HG03095 (cell line): ENCODE results near the gene FIGN.

ENCODE experiments used
- ATAC-seq: cut with Tn5 transposase; IDR thresholded peaks from one replicate; pipeline ENCODE4 v1.9.1; 2021; ENCODE audit warnings: moderate library complexity; ENCODE audit not compliant: unreplicated experiment

Gene FIGN

DNA sequence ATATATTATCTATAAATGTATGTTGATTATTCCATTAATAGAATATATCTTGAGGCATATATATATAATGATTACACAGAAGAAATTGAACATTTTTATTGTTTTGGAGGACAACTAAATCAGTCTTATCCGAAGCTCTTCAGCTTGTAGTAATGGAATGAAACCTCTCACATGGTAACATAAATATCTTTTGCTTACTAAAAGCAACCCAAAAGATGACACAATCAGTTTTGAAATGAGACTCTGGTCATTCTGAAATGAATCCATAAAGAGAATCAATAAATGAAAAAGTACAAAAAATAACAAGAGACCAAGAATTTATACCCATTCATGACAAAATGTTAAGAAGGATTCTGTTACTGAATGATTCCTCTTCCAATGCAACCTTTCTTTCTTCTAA is 110.2 kb downstream of the FIGN start:
- peak; percentile 53 for ATAC-seq

DNA sequence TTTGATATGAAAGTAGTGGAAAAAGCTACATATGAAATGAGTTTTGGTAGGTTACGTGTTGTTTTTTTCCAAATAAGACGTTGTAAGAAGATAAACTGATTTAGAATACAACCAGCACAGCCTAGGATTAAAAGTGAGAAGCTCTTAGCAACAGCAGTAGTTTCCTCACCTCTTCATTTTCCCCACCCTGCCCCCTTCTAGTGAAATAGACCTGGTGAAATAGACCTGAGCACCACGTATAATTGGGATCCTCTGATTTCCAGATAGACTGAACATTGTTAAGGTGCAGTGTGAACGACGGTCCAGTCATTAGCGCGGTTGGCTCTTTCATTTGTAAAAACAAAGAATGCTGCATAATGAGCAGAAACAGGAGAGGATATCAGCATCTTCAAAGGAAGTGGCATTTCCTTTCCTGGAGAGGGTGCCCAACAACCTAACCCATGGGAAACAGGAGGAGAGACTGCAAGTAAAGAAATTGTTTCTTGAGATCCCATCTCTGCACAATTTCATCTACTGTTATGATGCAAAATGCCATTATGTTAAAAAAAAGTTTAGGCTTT is 114.3 kb downstream of the FIGN start:
- no peak for ATAC-seq

DNA sequence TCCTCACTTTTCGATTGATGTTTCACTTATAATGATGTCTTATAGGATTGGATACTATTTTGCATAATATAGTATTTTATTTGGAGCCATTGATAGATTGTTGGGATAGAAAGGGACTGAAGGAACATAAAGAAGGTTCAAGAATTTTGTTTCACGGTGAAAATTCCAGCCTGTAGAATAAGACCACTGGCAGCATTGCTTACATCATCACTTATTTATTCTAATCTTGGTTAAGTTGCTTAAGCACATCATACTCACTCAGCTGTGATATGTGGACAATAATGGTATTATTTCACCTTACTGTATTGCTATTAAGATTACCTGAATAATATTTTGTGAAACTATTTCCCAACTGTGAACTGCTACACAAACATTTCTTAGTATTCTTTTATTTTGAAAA is 118.3 kb downstream of the FIGN start:
- no peak for ATAC-seq

DNA sequence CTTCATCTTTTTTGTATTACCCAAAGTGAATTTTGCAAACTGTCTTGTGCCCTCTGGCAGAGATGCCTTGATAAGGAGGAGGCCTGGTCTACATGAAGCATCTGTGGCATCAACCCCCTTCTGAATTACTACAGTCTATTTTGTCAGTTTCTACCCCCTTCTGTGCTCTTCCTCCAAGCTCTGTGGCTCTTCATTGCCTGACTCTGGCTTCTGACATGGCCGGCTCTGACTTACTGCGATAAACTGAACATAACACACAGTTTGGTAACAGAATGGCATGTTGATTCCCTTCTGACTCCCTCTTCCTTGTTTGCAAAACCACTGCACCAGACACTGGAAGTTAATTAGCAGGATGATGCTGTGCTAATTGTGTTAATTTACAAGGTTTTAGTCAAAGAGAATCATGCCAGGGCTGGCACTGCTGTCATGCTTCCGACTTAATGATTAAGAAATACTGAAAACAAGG is 122.5 kb downstream of the FIGN start:
- no peak for ATAC-seq

DNA sequence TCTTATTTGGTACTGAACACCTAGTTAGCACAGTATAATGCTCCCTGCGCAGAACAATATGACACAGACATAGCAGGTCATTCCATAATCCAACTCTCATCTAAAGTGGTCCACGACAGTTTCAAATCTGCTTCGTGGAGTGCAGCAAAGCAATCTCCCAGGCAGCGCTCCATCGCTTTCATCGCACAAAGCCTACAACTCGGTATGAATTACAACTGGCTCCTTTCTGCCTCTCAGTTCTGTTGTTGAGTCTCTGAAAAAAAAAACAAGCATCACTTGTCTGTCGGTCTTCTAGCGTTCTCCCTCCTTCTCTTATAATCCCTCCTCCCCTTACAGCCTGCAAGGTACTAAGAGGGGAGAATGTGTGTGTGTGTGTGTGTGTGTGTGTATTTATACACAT is 123.5 kb downstream of the FIGN start:
- ATAC-seq, result no peak

DNA sequence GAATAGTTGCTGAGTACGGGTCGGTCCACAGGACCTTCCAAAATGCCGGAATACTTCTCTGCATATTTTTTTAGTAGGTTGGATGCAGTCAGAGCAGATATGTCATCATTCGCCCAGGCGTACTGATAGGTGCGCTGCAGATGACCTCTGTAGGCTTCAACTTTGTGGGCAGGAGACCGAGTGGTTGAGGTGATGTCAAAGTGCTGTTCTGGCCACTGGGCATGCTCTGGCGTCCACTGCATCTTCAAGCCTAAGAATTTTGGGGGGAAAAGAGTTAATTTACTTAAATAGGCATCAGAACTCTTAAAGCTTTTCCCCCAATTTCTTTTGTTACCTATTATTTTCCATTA is 124.3 kb downstream of the FIGN start:
- ATAC-seq, result no peak

DNA sequence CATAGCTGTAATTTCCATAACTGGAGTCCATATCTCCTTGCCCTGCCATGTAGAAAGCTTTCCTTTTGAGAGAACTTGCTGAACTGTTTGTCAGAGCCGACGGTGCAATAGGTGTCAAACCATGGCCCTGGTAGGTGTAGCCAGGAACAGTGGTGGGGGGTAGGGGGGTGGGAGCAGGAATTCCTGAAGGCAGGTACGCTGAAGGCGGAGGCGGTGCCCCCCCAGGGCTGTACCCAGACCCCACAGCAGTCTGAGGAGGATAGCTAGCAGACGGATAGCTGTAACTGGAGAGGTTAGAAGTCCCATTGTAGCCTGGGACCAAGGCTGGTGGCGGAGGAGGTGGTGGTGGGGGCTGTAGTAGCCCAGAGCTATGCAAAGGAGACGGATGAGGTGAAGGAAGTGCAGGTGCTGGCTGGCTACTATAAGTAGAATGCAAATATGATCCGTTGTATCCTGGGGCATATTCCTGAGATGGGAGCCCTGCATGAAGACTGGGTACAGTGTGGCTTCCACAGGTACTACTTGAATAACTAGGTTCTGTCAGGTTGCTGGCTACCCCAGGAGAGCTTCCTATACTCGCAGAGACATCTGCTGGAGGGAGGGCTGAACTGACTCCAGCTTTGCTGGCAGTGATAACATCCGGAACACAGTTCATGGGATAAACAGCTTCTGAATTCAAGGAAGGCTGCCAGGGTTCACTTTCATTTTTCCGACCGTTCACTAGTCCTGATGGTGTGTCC is 124.8 kb downstream of the FIGN start:
- ATAC-seq, result no peak

DNA sequence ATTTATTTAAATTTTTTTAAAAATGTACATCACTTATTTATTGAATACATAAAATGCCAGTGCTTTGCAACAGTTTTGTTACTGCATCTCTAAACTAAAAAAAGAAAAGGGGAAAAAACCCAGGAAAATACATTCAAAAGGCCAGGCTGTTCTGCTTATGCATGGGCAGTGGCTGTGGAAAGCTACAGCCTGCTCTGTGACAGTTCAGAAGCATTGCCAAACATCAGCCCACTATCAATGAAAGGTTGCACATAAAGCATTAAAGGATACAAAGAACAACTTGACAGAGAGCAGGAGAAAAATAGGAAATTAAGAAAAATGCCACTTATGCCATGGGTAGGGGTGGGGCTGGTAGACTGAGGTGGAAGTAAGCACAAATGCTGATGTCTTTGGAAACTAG is 128.2 kb downstream of the FIGN start:
- ATAC-seq, result no peak

DNA sequence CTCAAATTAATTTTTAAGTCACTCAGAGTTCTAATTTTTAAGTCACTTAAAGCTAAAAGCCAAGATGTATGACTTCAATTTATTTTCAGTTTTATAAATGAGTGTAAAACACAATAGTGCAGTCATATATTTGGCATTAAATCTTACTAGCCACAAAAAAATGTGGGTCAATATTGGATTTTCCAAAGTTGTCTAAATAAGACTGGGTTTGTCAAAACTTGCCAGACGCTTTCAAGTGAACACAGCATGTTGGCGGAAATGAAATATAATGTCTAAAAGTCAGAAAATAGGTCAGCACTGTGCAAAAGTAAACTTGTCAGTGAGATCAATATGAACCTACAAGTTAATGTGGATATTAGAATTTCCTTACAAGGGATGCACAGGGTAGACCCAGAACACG is 128.9 kb downstream of the FIGN start:
- ATAC-seq, result no peak

DNA sequence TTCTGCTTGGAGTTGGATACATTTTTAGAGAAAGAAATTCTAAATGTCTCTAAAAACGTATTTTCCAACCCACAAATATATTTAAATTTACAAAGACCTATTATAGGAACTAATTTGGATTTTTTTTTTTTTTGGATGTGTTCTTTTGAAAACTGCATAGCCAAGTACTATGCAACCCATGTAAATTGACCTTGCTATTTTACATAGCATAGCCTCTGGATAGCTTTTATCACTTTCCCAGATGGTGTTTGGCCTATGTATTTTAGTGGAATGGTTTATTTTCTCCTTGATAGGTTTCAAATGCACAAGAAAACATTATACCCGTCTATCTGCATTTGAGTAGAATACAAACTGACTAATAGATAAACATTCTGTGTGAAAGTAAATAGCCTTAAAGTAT is 130.0 kb downstream of the FIGN start:
- ATAC-seq, result no peak

DNA sequence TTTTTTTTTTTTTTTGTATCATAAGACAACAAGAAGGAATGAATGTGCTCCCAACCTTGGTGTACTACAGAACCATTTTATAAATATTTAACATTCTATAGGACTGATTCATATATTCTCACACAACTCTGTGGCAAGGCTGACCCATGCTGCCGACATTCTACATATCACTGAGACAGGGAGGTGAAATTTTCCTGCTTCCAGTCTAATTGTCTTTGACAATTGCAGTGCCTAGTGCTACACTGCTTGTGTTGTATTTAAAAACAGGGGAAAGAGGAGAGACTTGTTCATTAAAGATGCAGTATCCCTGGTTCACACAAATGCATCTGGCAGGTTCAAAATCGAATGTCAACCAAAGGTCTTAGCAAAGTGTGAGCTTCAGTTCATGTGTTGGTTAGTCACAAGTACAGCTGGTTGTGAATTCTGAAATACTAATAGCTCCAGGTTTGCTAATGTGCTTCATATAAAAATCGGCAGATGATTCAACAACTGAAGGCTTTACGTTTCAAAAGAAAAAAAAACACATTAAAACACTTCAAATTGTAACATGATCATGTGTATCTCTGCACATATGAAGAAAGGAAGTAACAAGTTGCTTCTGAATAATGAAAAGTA is 130.8 kb downstream of the FIGN start:
- no peak for ATAC-seq

DNA sequence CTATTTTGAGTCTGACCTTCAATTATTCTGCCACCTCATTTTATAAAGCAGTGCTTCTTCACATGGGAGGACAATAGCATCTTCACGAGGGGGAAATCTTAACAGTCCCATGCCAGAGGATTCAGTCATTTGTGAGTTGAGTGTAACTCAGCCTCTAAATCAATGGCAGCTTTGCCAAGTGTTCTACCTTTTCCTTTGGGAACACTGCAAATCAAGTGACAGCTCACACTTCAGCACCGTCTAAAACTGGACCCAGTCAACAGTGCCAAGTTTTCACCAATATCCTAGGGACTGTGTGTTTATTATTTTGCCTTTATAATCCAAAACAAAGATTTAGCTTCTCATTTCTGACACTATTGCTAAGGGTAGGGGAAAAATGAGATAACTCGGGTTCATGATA is 133.6 kb downstream of the FIGN start:
- no peak for ATAC-seq

DNA sequence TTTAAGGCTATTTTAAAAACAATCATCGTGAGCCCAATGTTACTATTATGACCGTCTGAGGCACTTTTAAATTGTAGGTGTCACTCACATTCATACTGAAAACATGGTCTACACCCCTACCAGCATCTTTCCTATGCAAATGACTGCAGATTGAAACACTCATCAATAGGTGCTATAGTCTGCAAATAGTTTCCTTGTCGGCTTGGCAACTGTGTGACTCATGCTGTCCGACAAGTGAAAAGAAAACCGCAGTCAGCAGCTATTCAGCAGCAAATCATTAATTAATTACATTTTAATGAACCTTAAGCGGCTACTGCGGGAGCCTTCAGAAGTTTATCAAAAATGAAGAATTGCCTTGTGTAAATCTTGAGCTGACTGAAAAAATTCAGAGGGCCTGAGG is 134.4 kb downstream of the FIGN start:
- ATAC-seq, result no peak

DNA sequence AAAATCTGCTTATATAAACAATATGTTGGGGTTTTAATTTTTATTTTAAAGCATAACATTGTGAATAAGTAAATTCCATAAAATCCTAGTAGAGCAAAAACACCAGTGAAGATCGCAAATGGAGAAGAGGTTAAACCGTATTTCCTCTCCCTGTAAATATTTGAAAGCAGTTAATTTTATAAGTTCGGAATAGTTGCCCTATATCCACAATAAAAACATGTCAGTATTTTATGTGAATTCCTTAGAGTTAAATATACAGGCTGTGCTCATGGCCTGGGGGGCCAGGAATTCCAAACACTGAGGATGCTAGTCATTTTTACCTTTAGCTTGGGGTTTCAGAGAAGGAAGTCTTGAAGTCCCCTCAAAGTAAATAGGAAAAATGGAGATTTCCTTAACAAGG is 135.0 kb downstream of the FIGN start:
- ATAC-seq, result no peak

DNA sequence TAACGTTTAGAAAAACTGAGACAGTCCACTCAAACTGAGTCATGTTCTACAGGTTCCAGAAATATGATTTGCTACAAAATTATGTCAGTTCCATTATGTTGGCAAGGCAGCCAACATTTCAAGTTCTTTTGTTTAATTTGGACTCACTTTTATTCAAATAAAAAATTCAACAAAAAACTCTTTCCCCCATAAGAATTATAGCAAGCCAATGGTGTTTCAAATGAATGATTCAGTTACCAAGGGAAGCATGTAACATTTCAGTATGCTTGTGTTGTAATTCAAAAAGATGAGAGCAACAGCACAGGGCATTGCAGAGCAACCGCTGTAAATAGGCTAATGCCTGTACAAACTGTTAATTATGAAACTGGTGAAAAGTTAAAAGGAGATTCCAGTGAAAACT is 140.8 kb downstream of the FIGN start:
- no peak for ATAC-seq

DNA sequence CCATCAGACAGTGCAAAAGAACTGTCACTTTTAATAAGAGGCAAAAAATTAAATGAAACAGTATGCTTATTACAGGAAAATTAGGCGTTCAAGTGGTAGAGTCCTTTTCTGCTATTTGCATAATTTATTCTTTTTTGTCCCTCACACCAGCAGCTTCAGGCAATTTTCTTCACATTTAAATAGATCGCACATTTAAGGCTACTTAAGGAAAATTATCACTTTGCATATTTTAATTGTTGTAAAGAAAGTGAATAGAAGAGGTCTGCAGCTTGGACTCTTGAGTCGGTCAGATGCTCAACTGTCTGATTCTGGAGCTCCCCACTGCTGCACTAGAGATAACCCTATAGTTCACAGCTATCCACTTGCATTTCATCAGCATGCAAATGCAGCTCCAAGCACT is 141.3 kb downstream of the FIGN start:
- ATAC-seq, result no peak

DNA sequence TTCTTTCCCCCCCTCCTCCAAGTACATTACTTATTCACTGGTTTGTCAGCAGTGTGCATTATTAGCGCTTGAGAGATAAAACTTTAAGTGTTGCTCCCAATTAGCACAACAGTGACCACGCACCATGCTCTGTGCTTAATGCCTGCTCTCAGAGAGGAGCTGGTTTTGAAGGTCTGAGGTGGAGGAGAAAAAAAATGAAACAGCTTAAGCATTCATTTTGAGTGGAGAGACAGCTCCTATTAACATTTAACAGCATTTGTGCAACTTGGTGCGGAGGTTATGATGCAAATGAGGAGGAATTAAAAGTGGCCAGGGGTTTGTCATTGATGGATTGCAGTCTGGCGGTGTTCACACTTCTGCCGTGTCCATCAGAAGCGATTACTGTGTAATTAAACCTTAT is 141.8 kb downstream of the FIGN start:
- ATAC-seq, result no peak

DNA sequence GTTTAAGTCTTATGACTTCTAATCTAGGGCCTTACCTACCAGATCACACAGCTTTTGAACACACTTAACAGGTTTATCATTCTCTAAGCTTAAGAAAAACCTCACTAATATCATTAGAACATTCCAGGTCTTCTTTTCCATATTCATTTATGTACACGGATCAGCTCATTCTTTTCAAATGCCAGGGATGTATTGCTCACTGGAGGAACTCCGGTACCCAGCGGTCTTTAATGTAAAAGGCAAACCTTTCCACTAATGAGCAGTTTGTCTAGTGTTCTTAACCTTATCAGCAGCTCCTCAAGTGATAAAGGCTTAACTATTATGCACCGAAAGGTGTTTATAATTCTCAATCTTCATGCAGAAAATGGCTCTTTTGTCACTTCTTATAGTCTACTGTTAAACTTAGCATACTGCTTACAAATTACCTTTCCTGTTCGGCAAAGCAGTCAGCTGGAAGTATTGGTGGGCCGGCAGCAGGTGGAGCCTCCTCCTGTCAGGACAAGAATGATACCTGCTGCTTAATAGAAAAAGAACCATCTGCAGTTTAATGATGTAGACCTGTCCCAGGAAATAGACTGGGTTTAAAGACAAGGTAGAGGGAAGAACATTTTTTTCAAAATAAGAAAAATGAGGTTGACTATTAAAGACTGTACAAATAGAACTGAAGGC is 142.7 kb downstream of the FIGN start:
- ATAC-seq, result no peak

DNA sequence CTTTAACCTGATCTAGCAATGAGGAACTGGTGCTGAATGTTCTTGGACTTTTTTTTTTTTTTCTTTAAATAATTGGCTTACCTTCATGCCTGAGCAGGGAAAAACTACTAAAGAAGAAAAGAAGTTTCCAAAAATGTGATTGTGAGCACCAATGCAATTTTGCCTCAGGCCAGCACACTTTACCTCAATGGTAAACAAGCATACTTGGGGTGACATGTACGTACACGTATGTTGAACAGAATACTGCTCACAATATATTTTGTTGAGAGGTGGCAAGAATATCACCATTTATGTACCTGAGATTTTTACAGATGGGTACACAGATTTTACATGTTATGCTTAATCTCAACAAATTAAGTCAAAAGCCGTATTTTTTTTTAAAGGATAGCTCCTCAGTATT is 144.3 kb downstream of the FIGN start:
- no peak for ATAC-seq

DNA sequence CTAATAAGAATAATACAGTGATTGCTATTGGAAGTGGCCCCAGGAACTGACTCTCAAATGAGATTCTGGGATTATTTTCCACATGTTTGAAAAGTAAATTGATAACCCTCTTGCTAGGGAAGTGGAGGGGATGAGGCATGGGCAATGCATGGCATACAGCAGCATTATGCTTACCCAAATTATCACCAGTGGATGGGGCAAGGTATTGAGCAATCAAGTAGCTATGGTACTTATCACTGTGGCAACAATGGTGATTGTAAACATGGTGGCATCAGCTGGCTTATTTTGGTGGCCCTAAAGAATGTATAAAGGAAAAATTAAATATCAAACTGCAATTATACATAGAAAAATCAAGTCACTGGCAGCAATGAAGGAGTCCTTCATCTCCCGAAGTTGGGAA is 155.1 kb downstream of the FIGN start:
- ATAC-seq, result no peak

DNA sequence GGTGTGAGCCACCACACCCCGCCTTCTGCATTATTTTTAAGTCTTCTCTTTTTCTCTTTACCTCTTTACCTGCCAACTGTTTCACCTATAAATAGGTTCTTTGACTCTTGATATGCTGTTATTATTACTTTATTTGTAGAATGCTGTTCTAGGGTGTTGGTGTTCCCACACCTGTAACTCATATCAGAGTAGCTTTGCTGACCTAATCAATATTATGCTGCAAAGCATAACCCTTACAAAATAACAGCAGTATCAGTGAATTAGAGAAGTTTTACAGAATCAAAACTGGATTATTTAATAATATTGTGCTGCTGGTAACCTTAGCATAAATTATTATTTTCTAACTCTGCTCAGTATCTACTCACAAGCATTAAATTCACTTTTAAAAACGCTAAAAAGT is 161.5 kb downstream of the FIGN start:
- ATAC-seq, result no peak

DNA sequence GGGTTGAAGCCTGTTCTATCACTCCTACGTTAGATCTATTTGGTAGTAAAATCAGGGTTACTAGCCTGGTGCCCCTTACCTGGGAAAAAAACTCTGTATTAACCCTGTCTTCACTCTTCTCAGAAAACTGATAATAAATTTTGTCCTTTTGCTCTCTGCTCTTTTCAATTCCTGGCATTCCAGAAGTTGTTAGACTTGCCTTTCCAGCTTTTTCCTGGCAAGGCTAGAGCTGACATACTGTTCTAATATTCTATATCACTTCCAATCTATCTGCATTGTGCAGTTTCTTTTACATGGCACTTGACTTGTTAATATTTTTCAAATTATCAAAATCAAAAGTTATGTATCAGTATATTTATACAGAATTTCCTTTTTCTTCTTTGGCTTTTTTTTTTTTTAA is 162.2 kb downstream of the FIGN start:
- ATAC-seq, result no peak
